ENCODE results near the gene NTHL1. TPM values are rescaled to one million over a fixed set of nuclear protein-coding genes. Genes with fewer than 3 reads are reported as not detected.

The NTHL1 gene
- total and polyA plus RNA-seq, 2 donors (not counting 3 experiments of a cell fraction or from before 2014, with no cell fraction given): 39.8 to 65.8 TPM

DNA sequence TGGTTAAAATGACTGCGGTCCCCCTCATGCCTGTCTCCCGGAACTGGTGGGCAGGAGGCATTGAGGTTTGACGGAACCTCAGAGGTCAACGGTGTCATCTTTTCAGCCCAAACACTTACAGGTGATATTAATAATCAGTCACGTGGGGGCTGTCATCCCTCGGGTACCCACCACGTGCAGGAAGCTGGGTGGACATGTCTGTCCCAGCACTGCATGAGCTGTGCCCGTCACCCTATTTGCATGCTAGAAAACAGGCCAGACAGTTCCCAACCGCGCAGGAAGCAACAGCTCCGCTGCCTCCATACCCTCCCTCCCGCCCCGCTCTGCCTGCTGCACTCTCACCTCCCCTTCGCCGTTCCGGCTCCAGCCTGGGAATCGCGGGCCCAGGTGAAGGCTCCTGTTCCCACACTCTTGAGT, 56.5 kb downstream of the NTHL1 start:
- Histone ChIP-seq H4K20me1 (replicated peaks; ENCODE audit: control insufficient read depth, extremely low read depth, insufficient read depth, low read length) (no peaks in the 10 kb centered on the region), H3K27ac (ENCODE audit: insufficient read depth, low read depth, low read length) (no peak overlapping the region), H3K9me3 (replicated peaks; ENCODE audit: control insufficient read depth, insufficient read depth, low read length) (no peaks in the 10 kb centered on the region), H3K9me1 (replicated peaks; ENCODE audit: control insufficient read depth, extremely low read depth, insufficient read depth, low read length) (no peaks in the 10 kb centered on the region), H3K4me2 (ENCODE audit: insufficient read depth, low read length) (no peak overlapping the region), H3K36me3 (ENCODE audit: control insufficient read depth in 2 of 2, extremely low read depth in 1 of 2, insufficient read depth in 2 of 2, low read length in 2 of 2) (peaks cover 0 to 2% of the 10 kb centered on the region in 2 experiments), H3K9ac (replicated peaks; ENCODE audit: extremely low read depth, insufficient read depth, low read length) (no peak overlapping the region), H3K27me3 (ENCODE audit: control insufficient read depth in 2 of 2, insufficient read depth in 2 of 2, low read length in 2 of 2) (peaks cover 23 to 24% of the 10 kb centered on the region in 2 experiments), H3K79me2 (ENCODE audit: control insufficient read depth, insufficient read depth, low read length) (no peaks in the 10 kb centered on the region), H3K4me1 (ENCODE audit: control insufficient read depth, extremely low read depth, insufficient read depth, low read length) (peaks cover 7% of the 10 kb centered on the region), H3K4me3 (replicated peaks in 1 of 3; ENCODE audit: insufficient read depth in 1 of 3, low read depth in 1 of 3, low read length in 3 of 3) (no peak overlapping the region), H2AFZ (ENCODE audit: low read depth, low read length) (no peak overlapping the region)
- ChIA-PET POLR2A (interaction anchor here (1.3 kb wide), 1 partner anchor 164 kb away, joined by 5 read pairs; the partner anchor contains the start of gene TRAF7), CTCF (interaction anchor here (2.5 to 3.9 kb wide), 2 partner anchors 12 to 149 kb away, joined by 9 to 23 read pairs; no protein-coding TSS in a partner anchor)
- DNase-seq (ENCODE audit: low read depth, low spot score) (no peak), FAIRE-seq (no peak)
- dilution Hi-C loops (cut with MboI; ENCODE audit: extremely low pct_ligation_motif_present, low sequenced_read_pairs) (no loop called here), intact Hi-C loops (cut with micrococcal nuclease) (no loop called here)
- no TSS peak for BruUV-seq (replicated peaks)
- TF ChIP-seq JUN (IDR thresholded peaks at IDR 0.05; ENCODE audit: borderline replicate concordance, insufficient read depth, insufficient read length, low read depth) (no peak), GATA2 (IDR thresholded peaks at IDR 0.05; ENCODE audit: insufficient read depth, insufficient read length, low read depth, low read length) (no peak), POLR2AphosphoS5 (IDR thresholded peaks at IDR 0.05; ENCODE audit: insufficient read depth, low read depth, low read length) (no peak), EZH2 (IDR thresholded peaks at IDR 0.05; ENCODE audit: borderline replicate concordance, low read depth, low read length, severe bottlenecking) (peak; percentile 78), FOS (IDR thresholded peaks at IDR 0.05; ENCODE audit: borderline replicate concordance, insufficient read depth, low read length) (no peak)
- TF ChIP-seq, protein P1, sequence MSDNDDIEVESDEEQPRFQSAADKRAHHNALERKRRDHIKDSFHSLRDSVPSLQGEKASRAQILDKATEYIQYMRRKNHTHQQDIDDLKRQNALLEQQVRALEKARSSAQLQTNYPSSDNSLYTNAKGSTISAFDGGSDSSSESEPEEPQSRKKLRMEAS (IDR thresholded peaks at IDR 0.05; ENCODE audit: insufficient read depth, insufficient read length): no peak
- TF ChIP-seq, protein P2, sequence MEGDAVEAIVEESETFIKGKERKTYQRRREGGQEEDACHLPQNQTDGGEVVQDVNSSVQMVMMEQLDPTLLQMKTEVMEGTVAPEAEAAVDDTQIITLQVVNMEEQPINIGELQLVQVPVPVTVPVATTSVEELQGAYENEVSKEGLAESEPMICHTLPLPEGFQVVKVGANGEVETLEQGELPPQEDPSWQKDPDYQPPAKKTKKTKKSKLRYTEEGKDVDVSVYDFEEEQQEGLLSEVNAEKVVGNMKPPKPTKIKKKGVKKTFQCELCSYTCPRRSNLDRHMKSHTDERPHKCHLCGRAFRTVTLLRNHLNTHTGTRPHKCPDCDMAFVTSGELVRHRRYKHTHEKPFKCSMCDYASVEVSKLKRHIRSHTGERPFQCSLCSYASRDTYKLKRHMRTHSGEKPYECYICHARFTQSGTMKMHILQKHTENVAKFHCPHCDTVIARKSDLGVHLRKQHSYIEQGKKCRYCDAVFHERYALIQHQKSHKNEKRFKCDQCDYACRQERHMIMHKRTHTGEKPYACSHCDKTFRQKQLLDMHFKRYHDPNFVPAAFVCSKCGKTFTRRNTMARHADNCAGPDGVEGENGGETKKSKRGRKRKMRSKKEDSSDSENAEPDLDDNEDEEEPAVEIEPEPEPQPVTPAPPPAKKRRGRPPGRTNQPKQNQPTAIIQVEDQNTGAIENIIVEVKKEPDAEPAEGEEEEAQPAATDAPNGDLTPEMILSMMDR (IDR thresholded peaks at IDR 0.05; ENCODE audit: extremely low read depth in 1 of 2, insufficient read depth in 1 of 2, low read depth in 1 of 2, low read length in 2 of 2): no peak

Data from endothelial cell of umbilical vein (primary cell).